ENCODE results near the gene SALL1. TPM values are rescaled to one million over a fixed set of nuclear protein-coding genes. Genes with fewer than 3 reads are reported as not detected.

The SALL1 gene
- total RNA-seq, 3 donors from 2014 or later (not counting 1 experiment from before 2014, with no cell fraction given) = not detected

DNA sequence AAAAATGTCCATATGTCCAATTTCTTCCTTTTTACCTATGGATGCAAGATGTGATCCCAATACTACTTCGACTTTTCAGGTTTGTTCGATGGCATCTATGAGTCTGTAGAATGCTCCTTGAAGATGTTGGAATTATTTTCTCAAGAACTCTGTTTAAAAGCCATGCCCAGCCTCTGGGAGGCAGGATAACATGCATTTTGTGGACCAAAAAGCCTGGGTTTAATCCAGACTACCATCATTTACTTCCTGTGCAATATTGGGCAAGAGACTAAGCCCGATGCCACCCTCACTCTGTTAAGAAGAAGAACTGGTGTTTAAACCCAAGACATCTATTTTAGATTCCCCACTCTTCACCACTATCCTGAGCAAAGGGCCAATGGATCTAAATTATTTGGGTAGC, 42.8 kb upstream of the SALL1 start:
- no peaks in the 10 kb centered on the region for H3K4me1 Mint-ChIP-seq
- TF ChIP-seq, protein P1, sequence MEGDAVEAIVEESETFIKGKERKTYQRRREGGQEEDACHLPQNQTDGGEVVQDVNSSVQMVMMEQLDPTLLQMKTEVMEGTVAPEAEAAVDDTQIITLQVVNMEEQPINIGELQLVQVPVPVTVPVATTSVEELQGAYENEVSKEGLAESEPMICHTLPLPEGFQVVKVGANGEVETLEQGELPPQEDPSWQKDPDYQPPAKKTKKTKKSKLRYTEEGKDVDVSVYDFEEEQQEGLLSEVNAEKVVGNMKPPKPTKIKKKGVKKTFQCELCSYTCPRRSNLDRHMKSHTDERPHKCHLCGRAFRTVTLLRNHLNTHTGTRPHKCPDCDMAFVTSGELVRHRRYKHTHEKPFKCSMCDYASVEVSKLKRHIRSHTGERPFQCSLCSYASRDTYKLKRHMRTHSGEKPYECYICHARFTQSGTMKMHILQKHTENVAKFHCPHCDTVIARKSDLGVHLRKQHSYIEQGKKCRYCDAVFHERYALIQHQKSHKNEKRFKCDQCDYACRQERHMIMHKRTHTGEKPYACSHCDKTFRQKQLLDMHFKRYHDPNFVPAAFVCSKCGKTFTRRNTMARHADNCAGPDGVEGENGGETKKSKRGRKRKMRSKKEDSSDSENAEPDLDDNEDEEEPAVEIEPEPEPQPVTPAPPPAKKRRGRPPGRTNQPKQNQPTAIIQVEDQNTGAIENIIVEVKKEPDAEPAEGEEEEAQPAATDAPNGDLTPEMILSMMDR (IDR thresholded peaks at IDR 0.05) = no peak
- no peaks in the 10 kb centered on the region for H3K36me3 Mint-ChIP-seq
- H3K9me3 Mint-ChIP-seq = peaks cover 0 to 2% of the 10 kb centered on the region in 2 donors
- intact Hi-C loops (cut with micrococcal nuclease) = no loop called here
- Histone ChIP-seq H3K4me1 (ENCODE audit: control insufficient read depth, insufficient read depth, low read length) (no peaks in the 10 kb centered on the region), H3K27me3 (ENCODE audit: control insufficient read depth, insufficient read depth, low read length) (no peaks in the 10 kb centered on the region), H3K9me3 (ENCODE audit: control insufficient read depth, insufficient read depth, low read length) (no peaks in the 10 kb centered on the region), H3K27ac (ENCODE audit: low read length) (no peak overlapping the region), H3K36me3 (ENCODE audit: control insufficient read depth, insufficient read depth, low read length) (no peaks in the 10 kb centered on the region), H3K4me3 (ENCODE audit: low read length) (no peak overlapping the region)
- H3K4me3 Mint-ChIP-seq = no peak overlapping the region
- WGBS (ENCODE audit: insufficient coverage) = 93% methylated on average over 3 of the region's 3 CpGs
- H3K27me3 Mint-ChIP-seq (ENCODE audit: low read depth in 2 of 2) = peaks cover 0 to 4% of the 10 kb centered on the region in 2 donors
- H3K27ac Mint-ChIP-seq = no peak overlapping the region
- DNase-seq (no peak), ATAC-seq (no peak)

DNA sequence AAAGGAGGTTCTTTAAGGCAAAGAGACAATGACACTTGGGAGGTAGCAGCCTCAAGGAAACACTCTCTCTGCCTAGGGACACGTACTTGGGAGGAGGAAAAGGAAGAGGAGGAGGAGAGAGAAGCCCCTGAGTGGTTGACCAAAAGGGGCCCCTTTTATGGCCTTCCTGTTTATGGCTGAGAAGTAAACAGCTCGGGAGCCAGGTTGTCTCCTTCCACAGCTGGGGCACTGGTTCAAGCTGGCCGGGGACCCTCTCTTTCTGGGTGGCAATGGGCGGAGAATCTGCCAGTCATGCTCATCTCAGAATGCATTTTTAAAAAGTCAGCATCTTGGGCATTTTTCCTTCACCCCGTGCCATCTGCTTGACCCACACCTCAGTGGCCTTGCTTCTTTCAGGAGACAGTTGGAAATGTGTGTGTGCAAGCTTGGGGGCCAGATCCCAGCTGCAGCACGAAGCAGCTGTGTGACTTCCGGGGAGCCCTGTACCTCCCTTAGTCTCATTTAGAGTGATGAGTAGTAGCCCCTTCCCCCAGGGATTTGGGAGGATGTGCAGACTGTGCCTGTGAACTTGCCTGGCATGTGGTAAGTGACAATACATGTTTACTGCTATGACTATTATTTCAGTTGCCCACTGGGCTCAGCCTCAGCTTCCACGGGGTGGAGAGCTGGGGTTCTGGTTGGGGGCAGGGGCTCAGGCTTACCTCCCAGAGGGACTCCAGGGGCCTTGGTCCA, 33.8 kb upstream of the SALL1 start:
- Histone ChIP-seq H3K4me1 (ENCODE audit: control insufficient read depth, insufficient read depth, low read length) (no peaks in the 10 kb centered on the region), H3K36me3 (ENCODE audit: control insufficient read depth, insufficient read depth, low read length) (no peaks in the 10 kb centered on the region), H3K9me3 (ENCODE audit: control insufficient read depth, insufficient read depth, low read length) (no peaks in the 10 kb centered on the region), H3K27me3 (ENCODE audit: control insufficient read depth, insufficient read depth, low read length) (no peaks in the 10 kb centered on the region), H3K27ac (ENCODE audit: low read length) (no peak overlapping the region), H3K4me3 (ENCODE audit: low read length) (no peak overlapping the region)
- DNase-seq (no peak), ATAC-seq (no peak)
- Mint-ChIP-seq H3K4me1 (no peaks in the 10 kb centered on the region), H3K4me3 (no peak overlapping the region), H3K9me3 (peaks cover 0 to 2% of the 10 kb centered on the region in 2 donors), H3K27me3 (ENCODE audit: low read depth in 2 of 2) (peaks cover 2 to 12% of the 10 kb centered on the region in 2 donors), H3K27ac (no peak overlapping the region), H3K36me3 (no peaks in the 10 kb centered on the region)
- TF ChIP-seq, protein P1 (IDR thresholded peaks at IDR 0.05) = no peak
- intact Hi-C loops (cut with micrococcal nuclease) = no loop called here
- WGBS (ENCODE audit: insufficient coverage) = 8% methylated on average over 8 of the region's 8 CpGs

GRCh38 chr16:51181503-51181811, 30.4 kb upstream of the SALL1 start:
- Mint-ChIP-seq H3K4me1 (no peaks in the 10 kb centered on the region), H3K9me3 (peaks cover 0 to 2% of the 10 kb centered on the region in 2 donors), H3K27me3 (ENCODE audit: low read depth in 2 of 2) (peaks cover 0 to 12% of the 10 kb centered on the region in 2 donors), H3K27ac (no peak overlapping the region), H3K4me3 (no peak overlapping the region), H3K36me3 (no peaks in the 10 kb centered on the region)
- WGBS (ENCODE audit: insufficient coverage) = 37% methylated on average over 4 of the region's 4 CpGs
- Histone ChIP-seq H3K9me3 (ENCODE audit: control insufficient read depth, insufficient read depth, low read length) (no peaks in the 10 kb centered on the region), H3K4me1 (ENCODE audit: control insufficient read depth, insufficient read depth, low read length) (no peaks in the 10 kb centered on the region), H3K27ac (ENCODE audit: low read length) (no peak overlapping the region), H3K4me3 (ENCODE audit: low read length) (no peak overlapping the region), H3K27me3 (ENCODE audit: control insufficient read depth, insufficient read depth, low read length) (no peaks in the 10 kb centered on the region), H3K36me3 (ENCODE audit: control insufficient read depth, insufficient read depth, low read length) (no peaks in the 10 kb centered on the region)
- TF ChIP-seq, protein P1 (IDR thresholded peaks at IDR 0.05) = no peak
- DNase-seq (no peak), ATAC-seq (no peak)
- intact Hi-C loops (cut with micrococcal nuclease) = no loop called here

Data from natural killer cell (primary cell).